ENCODE data around the gene ATG9B. TPM values are rescaled to one million over a fixed set of nuclear protein-coding genes. Genes with fewer than 3 reads are reported as not detected.
A peak's percentile ranks its signal among the peaks of the same experiment; 100 is the strongest.

The ATG9B gene
- total and polyA plus RNA-seq, 2 of the 13 experiments (the other 11 are each of a cell fraction or from before 2014, with no cell fraction given), result 0.24 TPM; not detected in 1

DNA sequence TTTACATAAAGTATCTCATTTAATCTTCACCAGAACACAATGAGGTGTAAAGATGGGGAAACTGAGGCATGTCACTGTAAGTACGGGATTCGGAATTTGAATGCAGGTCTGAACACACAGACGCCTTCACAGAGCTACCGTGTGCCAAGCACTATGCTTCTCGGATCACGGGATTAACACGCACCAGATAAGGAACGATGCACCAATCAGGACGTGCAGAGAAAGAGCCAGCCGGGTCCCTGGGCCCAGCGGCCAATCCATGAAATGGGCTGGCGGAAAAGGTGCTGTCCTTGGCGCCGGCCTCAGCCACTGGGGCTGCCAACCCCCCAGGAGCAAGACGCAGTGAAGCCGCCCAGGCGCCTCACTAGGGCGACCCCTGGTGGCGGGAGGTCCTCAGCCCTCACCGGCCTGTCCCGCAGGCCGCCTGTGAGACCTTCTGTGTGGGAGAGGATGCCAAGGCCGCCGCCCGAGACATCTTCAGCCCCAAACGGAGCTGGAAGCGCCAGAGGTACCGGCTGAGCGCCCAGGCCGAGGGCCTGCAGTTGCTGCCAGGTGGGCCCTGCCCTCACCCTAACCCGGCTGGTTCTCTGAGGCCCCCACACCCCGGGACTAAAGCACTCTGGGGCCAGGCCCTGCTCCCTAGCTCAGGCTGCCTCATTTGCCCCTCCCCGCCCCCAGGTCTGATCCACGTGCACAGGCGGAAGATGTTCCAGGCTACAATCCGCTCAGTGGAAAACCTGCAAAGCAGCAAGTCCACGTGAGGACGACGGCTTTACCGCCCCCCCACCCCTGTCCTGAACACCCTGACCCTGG, 15.6 kb downstream of the ATG9B start (continued):
- TF ChIP-seq ZNF687 (CRISPR knock-in tag; IDR thresholded peaks at IDR 0.05) (peak; percentile 80), NFAT5 (CRISPR knock-in tag; IDR thresholded peaks at IDR 0.05) (peak; percentile 49; the same call in 1 of the 2 replicates), ZBTB20 (CRISPR knock-in tag; IDR thresholded peaks at IDR 0.05; ENCODE audit: borderline replicate concordance, low read depth) (0 out of 2 replicates have a peak, but pooled peaks have one; percentile 57)
- TF ChIP-seq, protein P1, sequence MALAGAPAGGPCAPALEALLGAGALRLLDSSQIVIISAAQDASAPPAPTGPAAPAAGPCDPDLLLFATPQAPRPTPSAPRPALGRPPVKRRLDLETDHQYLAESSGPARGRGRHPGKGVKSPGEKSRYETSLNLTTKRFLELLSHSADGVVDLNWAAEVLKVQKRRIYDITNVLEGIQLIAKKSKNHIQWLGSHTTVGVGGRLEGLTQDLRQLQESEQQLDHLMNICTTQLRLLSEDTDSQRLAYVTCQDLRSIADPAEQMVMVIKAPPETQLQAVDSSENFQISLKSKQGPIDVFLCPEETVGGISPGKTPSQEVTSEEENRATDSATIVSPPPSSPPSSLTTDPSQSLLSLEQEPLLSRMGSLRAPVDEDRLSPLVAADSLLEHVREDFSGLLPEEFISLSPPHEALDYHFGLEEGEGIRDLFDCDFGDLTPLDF (CRISPR knock-in tag; IDR thresholded peaks at IDR 0.05), result peak; percentile 12; the same call in 1 of the 2 replicates
- TF ChIP-seq, protein P2, sequence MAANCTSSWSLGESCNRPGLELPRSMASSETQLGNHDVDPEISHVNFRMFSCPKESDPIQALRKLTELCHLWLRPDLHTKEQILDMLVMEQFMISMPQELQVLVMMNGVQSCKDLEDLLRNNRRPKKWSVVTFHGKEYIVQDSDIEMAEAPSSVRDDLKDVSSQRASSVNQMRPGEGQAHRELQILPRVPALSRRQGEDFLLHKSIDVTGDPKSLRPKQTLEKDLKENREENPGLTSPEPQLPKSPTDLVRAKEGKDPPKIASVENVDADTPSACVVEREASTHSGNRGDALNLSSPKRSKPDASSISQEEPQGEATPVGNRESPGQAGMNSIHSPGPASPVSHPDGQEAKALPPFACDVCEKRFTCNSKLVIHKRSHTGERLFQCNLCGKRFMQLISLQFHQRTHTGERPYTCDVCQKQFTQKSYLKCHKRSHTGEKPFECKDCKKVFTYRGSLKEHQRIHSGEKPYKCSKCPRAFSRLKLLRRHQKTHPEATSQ (CRISPR knock-in tag; IDR thresholded peaks at IDR 0.05; ENCODE audit: borderline replicate concordance), result peak; percentile 70; the same call in 1 of the 2 replicates
- TF ChIP-seq, protein P3, sequence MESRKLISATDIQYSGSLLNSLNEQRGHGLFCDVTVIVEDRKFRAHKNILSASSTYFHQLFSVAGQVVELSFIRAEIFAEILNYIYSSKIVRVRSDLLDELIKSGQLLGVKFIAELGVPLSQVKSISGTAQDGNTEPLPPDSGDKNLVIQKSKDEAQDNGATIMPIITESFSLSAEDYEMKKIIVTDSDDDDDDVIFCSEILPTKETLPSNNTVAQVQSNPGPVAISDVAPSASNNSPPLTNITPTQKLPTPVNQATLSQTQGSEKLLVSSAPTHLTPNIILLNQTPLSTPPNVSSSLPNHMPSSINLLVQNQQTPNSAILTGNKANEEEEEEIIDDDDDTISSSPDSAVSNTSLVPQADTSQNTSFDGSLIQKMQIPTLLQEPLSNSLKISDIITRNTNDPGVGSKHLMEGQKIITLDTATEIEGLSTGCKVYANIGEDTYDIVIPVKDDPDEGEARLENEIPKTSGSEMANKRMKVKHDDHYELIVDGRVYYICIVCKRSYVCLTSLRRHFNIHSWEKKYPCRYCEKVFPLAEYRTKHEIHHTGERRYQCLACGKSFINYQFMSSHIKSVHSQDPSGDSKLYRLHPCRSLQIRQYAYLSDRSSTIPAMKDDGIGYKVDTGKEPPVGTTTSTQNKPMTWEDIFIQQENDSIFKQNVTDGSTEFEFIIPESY (CRISPR knock-in tag; IDR thresholded peaks at IDR 0.05), result peak; percentile 90
- TF ChIP-seq, protein P4, sequence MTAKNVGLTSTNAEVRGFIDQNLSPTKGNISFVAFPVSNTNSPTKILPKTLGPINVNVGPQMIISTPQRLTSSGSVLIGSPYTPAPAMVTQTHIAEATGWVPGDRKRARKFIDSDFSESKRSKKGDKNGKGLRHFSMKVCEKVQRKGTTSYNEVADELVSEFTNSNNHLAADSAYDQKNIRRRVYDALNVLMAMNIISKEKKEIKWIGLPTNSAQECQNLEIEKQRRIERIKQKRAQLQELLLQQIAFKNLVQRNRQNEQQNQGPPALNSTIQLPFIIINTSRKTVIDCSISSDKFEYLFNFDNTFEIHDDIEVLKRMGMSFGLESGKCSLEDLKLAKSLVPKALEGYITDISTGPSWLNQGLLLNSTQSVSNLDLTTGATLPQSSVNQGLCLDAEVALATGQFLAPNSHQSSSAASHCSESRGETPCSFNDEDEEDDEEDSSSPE (CRISPR knock-in tag; IDR thresholded peaks at IDR 0.05), result peak; percentile 46; the same call in 1 of the 2 replicates
- TF ChIP-seq, protein P5, sequence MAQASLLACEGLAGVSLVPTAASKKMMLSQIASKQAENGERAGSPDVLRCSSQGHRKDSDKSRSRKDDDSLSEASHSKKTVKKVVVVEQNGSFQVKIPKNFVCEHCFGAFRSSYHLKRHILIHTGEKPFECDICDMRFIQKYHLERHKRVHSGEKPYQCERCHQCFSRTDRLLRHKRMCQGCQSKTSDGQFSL (CRISPR knock-in tag; IDR thresholded peaks at IDR 0.05), result 0 out of 2 replicates have a peak, but pooled peaks have one; percentile 37
